ENCODE data around the gene TMEM170A.
"Not testable (repeated sequence)": the region's sequence is repeated elsewhere in the genome, so short reads cannot be mapped to it uniquely, and the experiment has no call there.

Gene TMEM170A

DNA sequence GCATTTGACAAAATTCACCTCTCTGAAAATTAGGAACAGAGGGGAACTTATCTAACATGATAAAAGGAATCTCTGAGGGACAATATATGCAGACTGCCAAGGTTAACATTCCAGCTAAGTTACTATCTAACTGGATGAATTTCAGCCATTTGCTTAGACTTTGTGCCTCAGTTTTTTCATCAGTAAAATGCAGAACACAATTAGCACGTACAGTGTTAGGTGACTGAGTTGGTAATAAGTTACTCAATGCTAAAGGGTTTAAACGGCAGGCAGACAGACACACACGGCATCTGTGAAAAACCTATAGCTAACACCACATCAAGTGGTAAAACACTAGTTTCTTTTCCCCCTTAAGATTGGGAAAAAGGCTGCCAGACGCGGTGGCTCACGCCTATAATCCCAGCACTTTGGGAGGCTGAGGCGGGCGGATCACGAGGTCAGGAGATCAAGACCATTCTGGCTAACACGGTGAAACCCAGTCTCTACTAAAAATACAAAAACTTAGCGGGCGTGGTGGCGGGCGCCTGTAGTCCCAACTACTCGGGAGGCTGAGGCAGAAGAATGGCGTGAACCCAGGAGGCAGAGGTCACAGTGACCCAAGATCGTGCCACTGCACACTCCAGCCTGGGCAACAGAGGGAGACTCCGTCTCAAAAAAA, 40.3 kb downstream of the TMEM170A start:
- H4K8ac ChIP-seq (ENCODE audit: low read length) = not testable (repeated sequence)
- 94% methylated on average over 15 of the region's 18 CpGs for WGBS

DNA sequence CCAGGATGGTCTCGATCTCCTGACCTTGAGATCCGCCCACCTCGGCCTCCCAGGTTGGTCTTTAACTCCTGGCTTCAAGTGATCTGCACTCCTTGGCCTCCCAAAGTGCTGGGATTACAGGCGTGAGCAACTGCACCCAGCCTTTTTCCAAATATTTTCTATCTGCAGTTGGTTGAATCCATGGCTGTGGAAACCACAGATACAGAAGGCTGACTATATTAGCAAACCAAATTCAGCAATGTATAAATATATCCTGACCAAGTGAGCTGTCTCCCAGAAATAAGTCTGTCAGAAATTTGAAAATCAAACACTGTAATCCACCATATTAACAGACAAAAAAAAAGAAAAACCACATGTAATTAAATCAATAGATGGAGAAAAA, 40.8 kb downstream of the TMEM170A start:
- H3K4me2 ChIP-seq (ENCODE audit: low read length, poor library complexity, severe bottlenecking) = no peak overlapping the region
- no peak overlapping the region for H3K4ac ChIP-seq (ENCODE audit: low read depth in 1 of 2, low read length in 2 of 2)
- no peak overlapping the region for H2BK5ac ChIP-seq (ENCODE audit: low read depth, low read length, poor library complexity, severe bottlenecking)
- peaks cover 7% of the 10 kb centered on the region for H3K4me1 ChIP-seq (ENCODE audit: control insufficient read depth, insufficient read depth, low read depth, low read length)
- no peak overlapping the region for H4K8ac ChIP-seq (ENCODE audit: low read length)
- no peak overlapping the region for H2BK120ac ChIP-seq (ENCODE audit: low read depth, low read length)
- no peak for DNase-seq
- peaks cover 0 to 4% of the 10 kb centered on the region in 2 experiments for H3K36me3 ChIP-seq (ENCODE audit: control insufficient read depth in 1 of 2, insufficient read depth in 2 of 2, low read depth in 1 of 2, low read length in 2 of 2)
- no peaks in the 10 kb centered on the region for H3K79me1 ChIP-seq (replicated peaks; ENCODE audit: low read length, poor library complexity, severe bottlenecking)
- no peaks in the 10 kb centered on the region for H3K27me3 ChIP-seq (ENCODE audit: control insufficient read depth in 1 of 2, insufficient read depth in 1 of 2, low read length in 2 of 2)
- no peak overlapping the region for H4K91ac ChIP-seq (ENCODE audit: low read length)
- peak overlapping the region; percentile 83 for H3K9ac ChIP-seq (ENCODE audit: low read length)
- no peak overlapping the region for H2AK5ac ChIP-seq (ENCODE audit: low read length, severe bottlenecking)
- no peak overlapping the region for H2BK15ac ChIP-seq (ENCODE audit: low read depth, poor library complexity, severe bottlenecking)
- no peak overlapping the region for H3K18ac ChIP-seq (ENCODE audit: low read depth in 1 of 2, low read length in 2 of 2)
- H3K27ac ChIP-seq (ENCODE audit: low read length, poor library complexity, severe bottlenecking) = peak overlapping the region; percentile 59
- 85% methylated on average over 4 of the region's 4 CpGs for WGBS
- H2BK12ac ChIP-seq (ENCODE audit: low read length in 2 of 2) = no peak overlapping the region
- H2AFZ ChIP-seq (ENCODE audit: low read depth, low read length) = no peak overlapping the region
- no peak overlapping the region for H3K14ac ChIP-seq (ENCODE audit: low read length in 2 of 2)
- no peak overlapping the region for H3K23ac ChIP-seq (ENCODE audit: low read length in 2 of 2)
- H3K9me3 ChIP-seq (ENCODE audit: control insufficient read depth, low read length) = no peaks in the 10 kb centered on the region
- no peak overlapping the region for H3K4me3 ChIP-seq (ENCODE audit: insufficient read depth in 1 of 2, low read depth in 1 of 2, low read length in 2 of 2)

More for the DNA sequence above, 40.3 kb downstream of the TMEM170A start:
- Histone ChIP-seq H3K9ac (ENCODE audit: low read length) (peak overlapping the region; percentile 83), H3K4me3 (ENCODE audit: insufficient read depth in 1 of 2, low read depth in 1 of 2, low read length in 2 of 2) (peak overlapping the region in 1 of 2 experiments; percentile 70), H3K27ac (ENCODE audit: low read length, poor library complexity, severe bottlenecking) (peak overlapping the region; percentile 59)
- H3K9me3 ChIP-seq (ENCODE audit: control insufficient read depth, low read length); H3K79me1 ChIP-seq (replicated peaks; ENCODE audit: low read length, poor library complexity, severe bottlenecking); H3K18ac ChIP-seq (ENCODE audit: low read depth in 1 of 2, low read length in 2 of 2); H2AK5ac ChIP-seq (ENCODE audit: low read length, severe bottlenecking); H2BK5ac ChIP-seq (ENCODE audit: low read depth, low read length, poor library complexity, severe bottlenecking); H3K27me3 ChIP-seq (ENCODE audit: control insufficient read depth in 1 of 2, insufficient read depth in 1 of 2, low read length in 2 of 2); H3K14ac ChIP-seq (ENCODE audit: low read length in 2 of 2); H2BK15ac ChIP-seq (ENCODE audit: low read depth, poor library complexity, severe bottlenecking); H2BK120ac ChIP-seq (ENCODE audit: low read depth, low read length); H2AFZ ChIP-seq (ENCODE audit: low read depth, low read length); H2BK12ac ChIP-seq (ENCODE audit: low read length in 2 of 2); H3K4me1 ChIP-seq (ENCODE audit: control insufficient read depth, insufficient read depth, low read depth, low read length); DNase-seq; H3K23ac ChIP-seq (ENCODE audit: low read length in 2 of 2); H3K4me2 ChIP-seq (ENCODE audit: low read length, poor library complexity, severe bottlenecking); H4K91ac ChIP-seq (ENCODE audit: low read length); H3K36me3 ChIP-seq (ENCODE audit: control insufficient read depth in 1 of 2, insufficient read depth in 2 of 2, low read depth in 1 of 2, low read length in 2 of 2); H3K4ac ChIP-seq (ENCODE audit: low read depth in 1 of 2, low read length in 2 of 2): not testable (repeated sequence)

DNA sequence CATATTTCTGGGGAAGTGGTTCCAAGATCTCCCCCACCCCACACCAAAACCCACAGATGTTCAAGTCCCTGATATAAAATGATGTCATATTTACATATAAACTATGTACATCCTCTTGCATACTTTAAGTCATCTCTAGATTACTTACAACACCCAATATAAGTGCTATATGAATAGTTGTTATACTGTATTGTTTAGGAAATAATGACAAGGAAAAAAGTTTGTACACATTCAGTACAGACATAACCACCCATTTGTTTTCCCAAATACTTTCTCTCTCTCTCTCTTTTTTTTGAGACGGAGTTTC, 42.7 kb downstream of the TMEM170A start:
- Histone ChIP-seq H3K4me3 (ENCODE audit: insufficient read depth in 1 of 2, low read depth in 1 of 2, low read length in 2 of 2) (no peak overlapping the region), H3K79me1 (replicated peaks; ENCODE audit: low read length, poor library complexity, severe bottlenecking) (peaks cover 1% of the 10 kb centered on the region), H2AK5ac (ENCODE audit: low read length, severe bottlenecking) (peak overlapping the region; percentile 85), H2BK5ac (ENCODE audit: low read depth, low read length, poor library complexity, severe bottlenecking) (no peak overlapping the region), H2BK12ac (ENCODE audit: low read length in 2 of 2) (no peak overlapping the region), H3K27me3 (ENCODE audit: control insufficient read depth in 1 of 2, insufficient read depth in 1 of 2, low read length in 2 of 2) (no peaks in the 10 kb centered on the region), H3K23ac (ENCODE audit: low read length in 2 of 2) (no peak overlapping the region), H3K4me2 (ENCODE audit: low read length, poor library complexity, severe bottlenecking) (no peak overlapping the region), H3K36me3 (ENCODE audit: control insufficient read depth in 1 of 2, insufficient read depth in 2 of 2, low read depth in 1 of 2, low read length in 2 of 2) (no peaks in the 10 kb centered on the region), H2BK15ac (ENCODE audit: low read depth, poor library complexity, severe bottlenecking) (no peak overlapping the region), H3K27ac (ENCODE audit: low read length, poor library complexity, severe bottlenecking) (peak overlapping the region; percentile 48), H3K9ac (ENCODE audit: low read length) (peak overlapping the region; percentile 59), H3K4me1 (ENCODE audit: control insufficient read depth, insufficient read depth, low read depth, low read length) (peaks cover 8% of the 10 kb centered on the region), H3K9me3 (ENCODE audit: control insufficient read depth, low read length) (no peaks in the 10 kb centered on the region), H2BK120ac (ENCODE audit: low read depth, low read length) (no peak overlapping the region), H2AFZ (ENCODE audit: low read depth, low read length) (no peak overlapping the region), H3K18ac (ENCODE audit: low read depth in 1 of 2, low read length in 2 of 2) (no peak overlapping the region), H3K4ac (ENCODE audit: low read depth in 1 of 2, low read length in 2 of 2) (no peak overlapping the region), H4K8ac (ENCODE audit: low read length) (no peak overlapping the region), H4K91ac (ENCODE audit: low read length) (no peak overlapping the region), H3K14ac (ENCODE audit: low read length in 2 of 2) (no peak overlapping the region)
- WGBS = 100% methylated on average over 1 of the region's 1 CpG
- DNase-seq = no peak

DNA sequence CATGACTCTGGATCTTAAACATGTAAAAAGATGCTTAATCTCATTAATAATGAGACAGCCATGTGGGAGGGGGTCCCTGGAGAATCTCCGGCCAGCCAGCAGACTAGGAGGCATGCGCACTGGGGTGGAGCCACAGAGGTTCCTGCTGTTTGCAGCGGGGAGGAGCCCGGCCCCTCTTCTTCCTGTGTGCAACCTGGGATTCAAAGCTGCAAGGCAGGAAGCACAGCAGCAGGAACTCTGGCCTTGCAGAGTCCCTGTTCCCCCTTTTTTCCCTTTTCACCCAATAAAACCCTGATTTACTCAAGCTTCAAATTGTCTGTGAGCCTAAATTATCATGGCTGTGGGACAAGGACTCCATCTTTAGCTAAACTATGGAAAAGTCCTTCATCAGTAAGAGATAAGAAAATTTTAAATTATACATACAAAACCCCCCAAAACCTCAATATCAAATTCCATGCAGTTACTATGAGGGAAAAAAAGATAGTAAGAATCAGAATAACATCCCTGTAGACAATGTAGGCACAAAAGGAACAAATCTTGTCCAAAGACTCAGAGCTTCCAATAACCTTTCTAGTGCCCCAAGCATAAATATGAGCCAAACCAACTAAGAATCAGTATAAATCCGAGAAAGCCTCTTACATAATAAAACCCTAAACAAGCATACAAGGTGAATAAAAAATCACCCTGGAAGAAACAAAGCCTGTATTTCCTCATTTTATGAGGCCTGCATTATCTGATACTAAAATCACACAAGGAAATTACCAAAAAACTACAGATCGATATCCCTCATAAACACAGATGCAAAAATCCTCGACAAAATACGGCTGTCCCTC, 43.3 kb downstream of the TMEM170A start:
- Histone ChIP-seq H3K18ac (ENCODE audit: low read depth in 1 of 2, low read length in 2 of 2) (no peak overlapping the region), H3K9ac (ENCODE audit: low read length) (peak overlapping the region; percentile 59), H3K36me3 (ENCODE audit: control insufficient read depth in 1 of 2, insufficient read depth in 2 of 2, low read depth in 1 of 2, low read length in 2 of 2) (no peaks in the 10 kb centered on the region), H4K8ac (ENCODE audit: low read length) (no peak overlapping the region), H3K79me1 (replicated peaks; ENCODE audit: low read length, poor library complexity, severe bottlenecking) (peaks cover 1% of the 10 kb centered on the region), H3K9me3 (ENCODE audit: control insufficient read depth, low read length) (no peaks in the 10 kb centered on the region), H3K27me3 (ENCODE audit: control insufficient read depth in 1 of 2, insufficient read depth in 1 of 2, low read length in 2 of 2) (no peaks in the 10 kb centered on the region), H4K91ac (ENCODE audit: low read length) (no peak overlapping the region), H3K4me1 (ENCODE audit: control insufficient read depth, insufficient read depth, low read depth, low read length) (peaks cover 7% of the 10 kb centered on the region), H2AFZ (ENCODE audit: low read depth, low read length) (no peak overlapping the region), H3K23ac (ENCODE audit: low read length in 2 of 2) (no peak overlapping the region), H3K4me2 (ENCODE audit: low read length, poor library complexity, severe bottlenecking) (peak overlapping the region; percentile 21), H2AK5ac (ENCODE audit: low read length, severe bottlenecking) (peak overlapping the region; percentile 85), H2BK5ac (ENCODE audit: low read depth, low read length, poor library complexity, severe bottlenecking) (no peak overlapping the region), H2BK120ac (ENCODE audit: low read depth, low read length) (no peak overlapping the region), H3K4ac (ENCODE audit: low read depth in 1 of 2, low read length in 2 of 2) (no peak overlapping the region), H3K14ac (ENCODE audit: low read length in 2 of 2) (no peak overlapping the region), H2BK15ac (ENCODE audit: low read depth, poor library complexity, severe bottlenecking) (no peak overlapping the region), H3K27ac (ENCODE audit: low read length, poor library complexity, severe bottlenecking) (peak overlapping the region; percentile 48), H2BK12ac (ENCODE audit: low read length in 2 of 2) (no peak overlapping the region), H3K4me3 (ENCODE audit: insufficient read depth in 1 of 2, low read depth in 1 of 2, low read length in 2 of 2) (peak overlapping the region in 1 of 2 experiments; percentile 25)
- WGBS = 43% methylated on average over 8 of the region's 8 CpGs
- DNase-seq = peak; percentile 69
